Measurements from ENCODE around the gene SLC24A4.
"Not testable (repeated sequence)": the region's sequence is repeated elsewhere in the genome, so short reads cannot be mapped to it uniquely, and the experiment has no call there.

Gene SLC24A4

GRCh38 chr14:92398888-92399636, 76.1 kb downstream of the SLC24A4 start:
- DNase-seq (ENCODE audit: low read depth in 1 of 2, low spot score in 1 of 2), result no peak

GRCh38 chr14:92400579-92401444, 77.8 kb downstream of the SLC24A4 start:
- DNase-seq (ENCODE audit: low read depth in 1 of 2, low spot score in 1 of 2), result no peak

GRCh38 chr14:92401561-92401960, 78.6 kb downstream of the SLC24A4 start:
- DNase-seq (ENCODE audit: low read depth in 1 of 2, low spot score in 1 of 2), result no peak

- not testable (repeated sequence) for DNase-seq (ENCODE audit: low read depth in 1 of 2, low spot score in 1 of 2)
Measured at GRCh38 chr14:92402500-92402899, 79.5 kb downstream of the SLC24A4 start.

GRCh38 chr14:92404018-92404417, 81.1 kb downstream of the SLC24A4 start:
- DNase-seq (ENCODE audit: low read depth in 1 of 2, low spot score in 1 of 2), result no peak

- DNase-seq (ENCODE audit: low read depth in 1 of 2, low spot score in 1 of 2), result no peak
Measured at GRCh38 chr14:92404421-92404820, 81.5 kb downstream of the SLC24A4 start.

- DNase-seq (ENCODE audit: low read depth in 1 of 2, low spot score in 1 of 2), result no peak
Measured at GRCh38 chr14:92404938-92405337, 82.0 kb downstream of the SLC24A4 start.

GRCh38 chr14:92407410-92407809, 84.4 kb downstream of the SLC24A4 start:
- no peak for DNase-seq (ENCODE audit: low read depth in 1 of 2, low spot score in 1 of 2)

GRCh38 chr14:92409043-92409442, 86.1 kb downstream of the SLC24A4 start:
- no peak for DNase-seq (ENCODE audit: low read depth in 1 of 2, low spot score in 1 of 2)

- DNase-seq (ENCODE audit: low read depth in 1 of 2, low spot score in 1 of 2), result no peak
Measured at GRCh38 chr14:92411135-92411534, 88.2 kb downstream of the SLC24A4 start.

- DNase-seq (ENCODE audit: low read depth in 1 of 2, low spot score in 1 of 2), result no peak
Measured at GRCh38 chr14:92411941-92412340, 89.0 kb downstream of the SLC24A4 start.

- no peak for DNase-seq (ENCODE audit: low read depth in 1 of 2, low spot score in 1 of 2)
Measured at GRCh38 chr14:92412912-92413311, 89.9 kb downstream of the SLC24A4 start.

GRCh38 chr14:92413379-92413778, 90.4 kb downstream of the SLC24A4 start:
- DNase-seq (ENCODE audit: low read depth in 1 of 2, low spot score in 1 of 2), result no peak

GRCh38 chr14:92414690-92415445, 91.9 kb downstream of the SLC24A4 start:
- DNase-seq (ENCODE audit: low read depth in 1 of 2, low spot score in 1 of 2), result no peak

GRCh38 chr14:92415969-92416368, 93.0 kb downstream of the SLC24A4 start:
- DNase-seq (ENCODE audit: low read depth in 1 of 2, low spot score in 1 of 2), result no peak

GRCh38 chr14:92416544-92416943, 93.6 kb downstream of the SLC24A4 start:
- no peak for DNase-seq (ENCODE audit: low read depth in 1 of 2, low spot score in 1 of 2)

GRCh38 chr14:92417759-92418158, 94.8 kb downstream of the SLC24A4 start:
- no peak for DNase-seq (ENCODE audit: low read depth in 1 of 2, low spot score in 1 of 2)

- DNase-seq (ENCODE audit: low read depth in 1 of 2, low spot score in 1 of 2), result no peak
Measured at GRCh38 chr14:92421751-92422150, 98.8 kb downstream of the SLC24A4 start.

GRCh38 chr14:92425101-92425500, 102.1 kb downstream of the SLC24A4 start:
- no peak for DNase-seq (ENCODE audit: low read depth in 1 of 2, low spot score in 1 of 2)

GRCh38 chr14:92426237-92426636, 103.3 kb downstream of the SLC24A4 start:
- no peak for DNase-seq (ENCODE audit: low read depth in 1 of 2, low spot score in 1 of 2)

GRCh38 chr14:92427096-92427495, 104.1 kb downstream of the SLC24A4 start:
- no peak for DNase-seq (ENCODE audit: low read depth in 1 of 2, low spot score in 1 of 2)

- DNase-seq (ENCODE audit: low read depth in 1 of 2, low spot score in 1 of 2), result no peak
Measured at GRCh38 chr14:92430686-92431085, 107.7 kb downstream of the SLC24A4 start.
